PC-3 (cell line): ENCODE results near the gene SLC25A27. TPM values are rescaled to one million over a fixed set of nuclear protein-coding genes. Genes with fewer than 3 reads are reported as not detected.

ENCODE experiments used
- ATAC-seq: fragments of 200-7000 bp; cut with Tn5 transposase; 2 replicates; pipeline ENCODE4 v1.9.1; 2020; ENCODE audit warnings: mild to moderate bottlenecking, moderate library complexity
- BruUV-seq: library from RNA; stranded (reverse); fragments of 400-500 nt; replicated peaks from 2 replicates; lab custom pipeline; 2021; lab: Mats Ljungman, UMichigan
- CTCF ChIA-PET: fragments of 300-600 bp; sonication (Branson Sonifier 250); formaldehyde crosslinking; loops from one replicate; lab custom pipeline; 2022; ENCODE audit warnings: antibody characterized with exemption; lab: Charles Lee
- POLR2A ChIA-PET: fragments of 300-600 bp; sonication (Branson Sonifier 250); formaldehyde crosslinking; loops from one replicate; lab custom pipeline; 2022; ENCODE audit warnings: antibody characterized with exemption; ENCODE audit not compliant: unreplicated experiment; lab: Charles Lee
- DNase-seq: peaks from one replicate; pipeline ENCODE4 v3.0.0-alpha.2; 2015
- H2AFZ ChIP-seq: fragments of 300-600 bp; sonication (generic); 2 replicates; pipeline ENCODE4 v1.6.0; 2016; ENCODE audit warnings: antibody characterized with exemption, low read length
- H3F3A ChIP-seq: fragments of 300-600 bp; sonication (generic); one replicate; pipeline ENCODE4 v1.6.0; 2017; ENCODE audit warnings: antibody characterized with exemption, low read length, control low read depth, mild to moderate bottlenecking; ENCODE audit not compliant: unreplicated experiment
- H3K27ac ChIP-seq: fragments of 300-600 bp; sonication (generic); 2 replicates; pipeline ENCODE4 v1.5.1; 2016; ENCODE audit warnings: mild to moderate bottlenecking, low read length
- H3K27me3 ChIP-seq: fragments of 300-600 bp; sonication (generic); 2 replicates; pipeline ENCODE4 v1.6.1; 2016; ENCODE audit warnings: low read length, mixed read lengths
- H3K36me3 ChIP-seq: fragments of 300-600 bp; sonication (generic); 2 replicates; pipeline ENCODE4 v1.6.1; 2016; ENCODE audit warnings: low read depth, mixed run types, low read length, mixed read lengths
- H3K4me1 ChIP-seq: fragments of 300-600 bp; sonication (generic); 2 replicates; pipeline ENCODE4 v1.5.1; 2016; ENCODE audit warnings: low read length; ENCODE audit not compliant: insufficient read depth
- H3K4me2 ChIP-seq: fragments of 300-600 bp; sonication (generic); 2 replicates; pipeline ENCODE4 v1.6.0; 2016; ENCODE audit warnings: low read length
- H3K4me3 ChIP-seq: fragments of 300-600 bp; sonication (generic); 2 replicates; pipeline ENCODE4 v1.5.1; 2016; ENCODE audit warnings: mild to moderate bottlenecking, low read length, mixed read lengths
- H3K79me2 ChIP-seq: fragments of 300-600 bp; sonication (generic); 2 replicates; pipeline ENCODE4 v1.6.1; 2017; ENCODE audit warnings: low read length, mixed read lengths
- H3K9ac ChIP-seq: fragments of 300-600 bp; sonication (generic); 2 replicates; pipeline ENCODE4 v1.6.0; 2016; ENCODE audit warnings: mild to moderate bottlenecking, low read length
- H3K9me2 ChIP-seq: fragments of 300-600 bp; sonication (generic); replicated peaks from 2 replicates; pipeline ENCODE4 v1.6.1; 2016; ENCODE audit warnings: mixed run types, low read length, mixed read lengths
- H3K9me3 ChIP-seq: fragments of 300-600 bp; sonication (generic); 2 replicates; pipeline ENCODE4 v1.6.1; 2016; ENCODE audit warnings: low read length, mixed read lengths
- H4K20me1 ChIP-seq: fragments of 300-600 bp; sonication (generic); 2 replicates; pipeline ENCODE4 v1.6.1; 2016; ENCODE audit warnings: low read length, mixed read lengths
- CTCF ChIP-seq: fragments of 300-600 bp; sonication (generic); conservative IDR thresholded peaks from 2 replicates; pipeline ENCODE4 v1.5.1; 2017; ENCODE audit warnings: antibody characterized with exemption, low read depth, mild to moderate bottlenecking, low read length
- EZH2 ChIP-seq: fragments of 300-600 bp; sonication (generic); IDR thresholded peaks from one replicate; pipeline ENCODE4 v1.6.1; 2017; ENCODE audit warnings: antibody characterized with exemption, mild to moderate bottlenecking, low read length; ENCODE audit not compliant: unreplicated experiment
- EZH2phosphoT487 ChIP-seq: fragments of 300-600 bp; sonication (generic); IDR thresholded peaks from 2 replicates; pipeline ENCODE4 v1.6.1; 2018; ENCODE audit warnings: mild to moderate bottlenecking, antibody characterized with exemption, low read length, borderline replicate concordance
- intact Hi-C: fragments of 100-400 bp; cut with micrococcal nuclease; formaldehyde crosslinking; loops from 2 replicates; pipeline ENCODE4 v1.9.0; 2023
- total RNA-seq: library from RNA; depleted of rRNA; stranded (reverse); fragments of >200 nt; gene quantifications from 2 replicates; pipeline ENCODE4 v1.2.3, GENCODE V29; 2014

Gene SLC25A27
- total RNA-seq, 1 experiment from 2014 or later, result 3.8 TPM

DNA sequence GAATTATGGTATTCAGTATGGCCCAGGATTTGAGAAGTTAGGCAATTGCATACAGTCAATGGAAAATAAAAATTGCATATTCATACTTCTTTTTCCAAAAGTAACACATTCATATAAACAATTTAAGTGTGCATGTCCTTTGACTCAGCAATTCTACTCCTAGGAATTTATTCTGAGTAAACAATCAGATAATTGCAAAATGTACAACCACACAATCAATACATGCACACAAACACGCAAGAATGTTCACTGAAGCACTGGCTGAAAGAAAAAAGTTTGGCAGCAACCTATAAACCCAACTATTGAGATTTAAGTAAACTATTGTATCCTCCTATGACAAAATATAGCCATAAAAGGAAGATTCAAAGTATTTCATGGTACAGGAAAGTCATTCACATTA, 1.8 kb upstream of the SLC25A27 start:
- Histone ChIP-seq H3K4me3 (peak overlapping the region; percentile 91; the same call in 1 of the 2 replicates), H2AFZ (no peak overlapping the region), H3K4me2 (peak overlapping the region; percentile 89), H3K9me3 (no peaks in the 10 kb centered on the region), H3K27me3 (no peaks in the 10 kb centered on the region), H3K4me1 (peaks cover 27% of the 10 kb centered on the region), H4K20me1 (no peaks in the 10 kb centered on the region), H3K9me2 (no peaks in the 10 kb centered on the region), H3K27ac (no peak overlapping the region), H3K36me3 (no peaks in the 10 kb centered on the region), H3K79me2 (no peaks in the 10 kb centered on the region), H3K9ac (no peak overlapping the region), H3F3A (no peaks in the 10 kb centered on the region)
- intact Hi-C loops, result loop anchor here (5.0 kb wide), 2 partner anchors 81 to 971 kb away; no protein-coding TSS in a partner anchor
- ATAC-seq (no peak), DNase-seq (peak; percentile 34)
- TF ChIP-seq EZH2phosphoT487 (no peak), CTCF (no peak), EZH2 (no peak)
- BruUV-seq, result no TSS peak
- ChIA-PET POLR2A (no interaction called here), CTCF (no interaction called here)

DNA sequence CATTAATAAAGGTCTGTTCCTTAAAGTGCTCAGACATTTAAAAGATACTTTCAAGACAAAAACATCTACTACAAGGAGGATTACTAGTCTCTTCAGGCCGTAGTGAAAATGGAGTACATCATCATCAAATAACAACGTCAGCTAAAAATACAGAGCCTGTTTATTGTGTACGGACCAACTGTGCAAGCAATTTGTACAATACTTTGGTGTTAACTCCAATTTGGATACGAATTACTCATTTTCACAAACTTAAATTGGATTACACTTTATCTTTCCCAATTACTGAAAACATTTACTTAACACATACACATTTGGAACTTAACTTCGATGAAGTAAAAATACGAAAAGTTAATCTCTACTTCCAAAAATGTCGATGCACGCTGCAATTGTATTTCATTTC, 959 bp upstream of the SLC25A27 start:
- peaks cover 27% of the 10 kb centered on the region for H3K4me1 ChIP-seq
- no TSS peak for BruUV-seq
- no peak overlapping the region for H3K27ac ChIP-seq
- peak; percentile 30 for DNase-seq
- ATAC-seq, result no peak
- H3K79me2 ChIP-seq, result no peaks in the 10 kb centered on the region
- CTCF ChIA-PET, result no interaction called here
- peak overlapping the region; percentile 89 for H3K4me2 ChIP-seq
- peak overlapping the region; percentile 95 for H2AFZ ChIP-seq
- H3K4me3 ChIP-seq, result peak overlapping the region; percentile 91
- H3K27me3 ChIP-seq, result no peaks in the 10 kb centered on the region
- H3K9ac ChIP-seq, result peak overlapping the region; percentile 45
- no peaks in the 10 kb centered on the region for H3K36me3 ChIP-seq
- POLR2A ChIA-PET, result no interaction called here
- no peaks in the 10 kb centered on the region for H3F3A ChIP-seq
- H3K9me2 ChIP-seq, result no peaks in the 10 kb centered on the region
- no peaks in the 10 kb centered on the region for H4K20me1 ChIP-seq
- H3K9me3 ChIP-seq, result no peaks in the 10 kb centered on the region
- intact Hi-C loops, result loop anchor here (2.0 to 5.0 kb wide), 3 partner anchors 80 to 970 kb away; no protein-coding TSS in a partner anchor
- TF ChIP-seq EZH2phosphoT487 (no peak), EZH2 (no peak), CTCF (no peak)

DNA sequence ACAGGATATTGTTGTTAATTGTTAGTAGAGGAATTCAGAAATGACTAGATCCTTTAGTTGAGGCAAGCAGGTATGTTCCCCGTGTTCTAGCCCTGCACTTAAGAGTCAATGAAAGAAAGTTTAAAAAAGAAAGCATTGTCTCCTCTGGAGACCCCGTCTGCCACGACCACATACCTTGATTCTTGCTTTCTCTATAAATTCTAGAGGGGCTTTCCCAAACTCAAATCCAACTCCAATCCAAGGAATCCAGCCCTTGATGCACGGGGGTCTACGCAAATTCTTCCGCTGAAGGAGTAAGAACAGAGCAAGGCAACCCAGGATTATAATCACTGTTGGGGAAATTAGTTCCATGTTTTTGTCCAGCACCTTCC, 558 bp upstream of the SLC25A27 start:
- no peaks in the 10 kb centered on the region for H3F3A ChIP-seq
- H3K4me3 ChIP-seq, result peak overlapping the region; percentile 91
- no peaks in the 10 kb centered on the region for H4K20me1 ChIP-seq
- TF ChIP-seq EZH2, result no peak
- TF ChIP-seq CTCF, result no peak
- no peak for TF ChIP-seq EZH2phosphoT487
- H3K36me3 ChIP-seq, result no peaks in the 10 kb centered on the region
- ChIA-PET POLR2A (no interaction called here), CTCF (interaction anchor here (0.6 kb wide), 1 partner anchor 66 kb away, joined by 3 read pairs; no protein-coding TSS in a partner anchor)
- intact Hi-C loops, result loop anchor here (2.0 to 5.0 kb wide), 3 partner anchors 80 to 970 kb away; no protein-coding TSS in a partner anchor
- peak overlapping the region; percentile 95 for H2AFZ ChIP-seq
- H3K79me2 ChIP-seq, result no peaks in the 10 kb centered on the region
- H3K9ac ChIP-seq, result peak overlapping the region; percentile 45
- peaks cover 27% of the 10 kb centered on the region for H3K4me1 ChIP-seq
- DNase-seq, result peak; percentile 9
- no peak overlapping the region for H3K27ac ChIP-seq
- peak overlapping the region; percentile 89 for H3K4me2 ChIP-seq
- H3K9me2 ChIP-seq, result no peaks in the 10 kb centered on the region
- BruUV-seq, result TSS peak; percentile 79
- ATAC-seq, result peak; percentile 27
- H3K27me3 ChIP-seq, result no peaks in the 10 kb centered on the region
- no peaks in the 10 kb centered on the region for H3K9me3 ChIP-seq
